Panc1 (cell line): Measurements from ENCODE around the gene EMC1. TPM values are rescaled to one million over a fixed set of nuclear protein-coding genes. Genes with fewer than 3 reads are reported as not detected.
"Not testable (repeated sequence)": the region's sequence is repeated elsewhere in the genome, so short reads cannot be mapped to it uniquely, and the experiment has no call there.

Source experiments
- ATAC-seq: fragments of 200-7000 bp; cut with Tn5 transposase; 2 replicates; pipeline ENCODE4 v1.9.1; 2020; ENCODE audit warnings: mild to moderate bottlenecking, moderate library complexity
- BruUV-seq: library from RNA; stranded (reverse); fragments of 400-500 nt; replicated peaks from 2 replicates; lab custom pipeline; 2021; lab: Mats Ljungman, UMichigan
- CTCF ChIA-PET: fragments of 300-600 bp; sonication (Branson Sonifier 250); formaldehyde crosslinking; loops from one replicate; lab custom pipeline; 2022; ENCODE audit warnings: antibody characterized with exemption; lab: Charles Lee
- POLR2A ChIA-PET: fragments of 300-600 bp; sonication (Branson Sonifier 250); formaldehyde crosslinking; loops from one replicate; lab custom pipeline; 2022; ENCODE audit warnings: antibody characterized with exemption; lab: Charles Lee
- DNase-seq: peaks from one replicate; pipeline ENCODE4 v3.0.0-alpha.2; 2010; ENCODE audit warnings: low read depth, low spot score
- H3K27ac ChIP-seq: 2 replicates; pipeline ENCODE4 v1.5.1; 2011; ENCODE audit warnings: mild to moderate bottlenecking, low read length, inconsistent platforms
- H3K27me3 ChIP-seq: fragments of 200-500 bp; sonication (Bioruptor generic); 2 replicates; pipeline ENCODE4 v1.6.0; 2014; ENCODE audit warnings: low read length, inconsistent platforms; ENCODE audit not compliant: control insufficient read depth, insufficient read depth
- H3K36me3 ChIP-seq: fragments of 200-500 bp; sonication (Bioruptor generic); 2 replicates; pipeline ENCODE4 v1.5.1; 2014; ENCODE audit warnings: inconsistent platforms, mild to moderate bottlenecking, low read length, moderate library complexity; ENCODE audit not compliant: control insufficient read depth, insufficient read depth
- H3K4me1 ChIP-seq: 2 replicates; pipeline ENCODE4 v1.5.1; 2011; ENCODE audit warnings: inconsistent platforms, mild to moderate bottlenecking, low read length, moderate library complexity; ENCODE audit not compliant: control insufficient read depth, insufficient read depth
- H3K4me3 ChIP-seq, 2 experiments: 2 replicates each; pipeline ENCODE4 v1.5.1; 2011 to 2012; ENCODE audit warnings: low read depth in 2 of 2, low read length in 2 of 2, mild to moderate bottlenecking in 2 of 2, inconsistent platforms in 1 of 2, moderate library complexity in 1 of 2
- H3K9me3 ChIP-seq: fragments of 200-500 bp; sonication (Bioruptor generic); 2 replicates; pipeline ENCODE4 v1.5.1; 2014; ENCODE audit warnings: low read depth, mild to moderate bottlenecking, inconsistent platforms, low read length, moderate library complexity; ENCODE audit not compliant: control insufficient read depth, insufficient read depth
- CTCF ChIP-seq: fragments of 450-650 bp; IDR thresholded peaks from 2 replicates; pipeline ENCODE4 v1.5.1; 2017; ENCODE audit warnings: mild to moderate bottlenecking
- POLR2AphosphoS5 ChIP-seq: IDR thresholded peaks from 2 replicates; pipeline ENCODE4 v1.6.1; 2012; ENCODE audit warnings: mild to moderate bottlenecking, low read depth, low read length, moderate library complexity
- REST ChIP-seq, 2 experiments: IDR thresholded peaks; 2 replicates each; pipeline ENCODE4 v1.6.1; 2011 to 2012; ENCODE audit warnings: low read depth in 2 of 2, control low read depth in 1 of 2, low read length in 1 of 2, mild to moderate bottlenecking in 1 of 2, moderate library complexity in 1 of 2; ENCODE audit not compliant: insufficient read depth in 1 of 2
- SIN3A ChIP-seq: IDR thresholded peaks from 2 replicates; pipeline ENCODE4 v1.6.1; 2012; ENCODE audit warnings: low read depth, mild to moderate bottlenecking, low read length, moderate library complexity, borderline replicate concordance; ENCODE audit not compliant: insufficient read depth
- TCF7L2 ChIP-seq: IDR thresholded peaks from 2 replicates; pipeline ENCODE4 v1.6.1; 2011; ENCODE audit warnings: mild to moderate bottlenecking, low read depth, low read length, inconsistent platforms
- in situ Hi-C: cut with HindIII; loops from 2 replicates; pipeline ENCODE4 v1.10.0; 2016; ENCODE audit warnings: low sequenced_read_pairs, low pct_unique_long_range_greater_than_20kb
- intact Hi-C: fragments of 100-400 bp; cut with micrococcal nuclease; formaldehyde crosslinking; loops from one replicate; pipeline ENCODE4 v1.10.0; 2022; ENCODE audit not compliant: unreplicated experiment
- total RNA-seq: library from RNA; stranded (reverse); gene quantifications from one replicate; pipeline ENCODE4 v1.2.1, GENCODE V29; 2021; ENCODE audit not compliant: unreplicated experiment

The EMC1 gene
- total RNA-seq, 1 experiment from 2014 or later: 103 TPM

GRCh38 chr1:19257178-19257914 is 6.0 kb upstream of the EMC1 start:
- no TSS peak for BruUV-seq
- ChIA-PET CTCF (no interaction called here), POLR2A (no interaction called here)
- Histone ChIP-seq H3K27ac (no peak overlapping the region), H3K4me3 (no peak overlapping the region), H3K27me3 (no peaks in the 10 kb centered on the region), H3K4me1 (peaks cover 15% of the 10 kb centered on the region), H3K9me3 (no peaks in the 10 kb centered on the region), H3K36me3 (peaks cover 12% of the 10 kb centered on the region; the same call in 1 of the 2 replicates)
- intact Hi-C loops (no loop called here), in situ Hi-C loops (no loop called here)
- ATAC-seq: no peak
- TF ChIP-seq TCF7L2: no peak
- no peak for TF ChIP-seq SIN3A
- no peak for TF ChIP-seq POLR2AphosphoS5
- no peak for TF ChIP-seq REST (IDR thresholded peaks at IDR 0.05; ENCODE audit: insufficient read depth in 1 of 2, low read depth in 2 of 2, low read length in 1 of 2)
- no peak for TF ChIP-seq CTCF
- no peak for DNase-seq

- CTCF ChIA-PET, intact Hi-C loops: not testable (repeated sequence)
- peaks cover 12% of the 10 kb centered on the region; the same call in 1 of the 2 replicates for H3K36me3 ChIP-seq
Observed at GRCh38 chr1:19256301-19256700, 5.0 kb upstream of the EMC1 start.

GRCh38 chr1:19255288-19255687 is 4.0 kb upstream of the EMC1 start:
- intact Hi-C loops: no loop called here

More at GRCh38 chr1:19256301-19256700, 5.0 kb upstream of the EMC1 start:
- H3K9me3 ChIP-seq, BruUV-seq, POLR2A ChIA-PET, DNase-seq, ATAC-seq, H3K4me3 ChIP-seq, H3K27ac ChIP-seq, H3K27me3 ChIP-seq, in situ Hi-C loops: not testable (repeated sequence)
- H3K4me1 ChIP-seq: peaks cover 15% of the 10 kb centered on the region

More at GRCh38 chr1:19255288-19255687, 4.0 kb upstream of the EMC1 start:
- peaks cover 12% of the 10 kb centered on the region; the same call in 1 of the 2 replicates for H3K36me3 ChIP-seq
- H3K4me1 ChIP-seq: peaks cover 19% of the 10 kb centered on the region
- DNase-seq: no peak
- H3K9me3 ChIP-seq: no peaks in the 10 kb centered on the region
- no peak overlapping the region for H3K4me3 ChIP-seq
- H3K27me3 ChIP-seq: no peaks in the 10 kb centered on the region
- ChIA-PET CTCF (interaction anchor here (0.7 kb wide), 1 partner anchor 245 kb away, joined by 4 read pairs; no protein-coding TSS in a partner anchor), POLR2A (no interaction called here)
- in situ Hi-C loops: no loop called here
- no peak overlapping the region for H3K27ac ChIP-seq
- no TSS peak for BruUV-seq
- ATAC-seq: no peak
- TF ChIP-seq SIN3A (no peak), TCF7L2 (no peak), CTCF (no peak), POLR2AphosphoS5 (no peak)
